Erythroblast (primary cell): ENCODE measurements around the gene OPHN1.

ENCODE experiments used
- GATA1 ChIP-seq: IDR thresholded peaks from 2 replicates; pipeline ENCODE4 v1.6.1; 2011; ENCODE audit warnings: low read depth, mild to moderate bottlenecking, control low read depth, low read length, moderate library complexity
- POLR2A ChIP-seq: IDR thresholded peaks from 2 replicates; pipeline ENCODE4 v1.6.1; 2011; ENCODE audit warnings: mild to moderate bottlenecking, low read length

DNA sequence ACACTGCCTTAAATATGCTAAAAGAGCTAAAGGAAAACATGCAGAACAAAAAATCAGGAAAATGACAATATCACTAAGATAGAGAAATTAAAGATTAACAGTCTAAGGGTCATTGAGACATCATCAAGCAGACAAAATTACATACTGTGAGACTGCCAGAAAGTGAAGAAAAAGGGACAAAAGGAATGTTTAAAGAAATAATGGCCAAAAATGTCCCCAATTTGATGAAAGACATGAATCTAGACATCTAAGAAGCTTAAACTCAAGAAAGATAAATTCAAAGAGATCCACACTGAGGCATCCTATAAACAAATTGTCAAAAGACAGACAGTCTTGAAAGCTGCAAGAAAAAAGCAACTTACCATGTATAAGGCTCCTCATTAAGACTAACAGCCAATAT lies 63.7 kb downstream of the OPHN1 start:
- TF ChIP-seq POLR2A (no peak), GATA1 (no peak)
